ENCODE data around the gene ANGPTL4. TPM values are rescaled to one million over a fixed set of nuclear protein-coding genes. Genes with fewer than 3 reads are reported as not detected.
A peak's percentile ranks its signal among the peaks of the same experiment; 100 is the strongest.

The ANGPTL4 gene
- total and polyA plus RNA-seq, 2 experiments from 2014 or later: 1.9 to 2.2 TPM

DNA sequence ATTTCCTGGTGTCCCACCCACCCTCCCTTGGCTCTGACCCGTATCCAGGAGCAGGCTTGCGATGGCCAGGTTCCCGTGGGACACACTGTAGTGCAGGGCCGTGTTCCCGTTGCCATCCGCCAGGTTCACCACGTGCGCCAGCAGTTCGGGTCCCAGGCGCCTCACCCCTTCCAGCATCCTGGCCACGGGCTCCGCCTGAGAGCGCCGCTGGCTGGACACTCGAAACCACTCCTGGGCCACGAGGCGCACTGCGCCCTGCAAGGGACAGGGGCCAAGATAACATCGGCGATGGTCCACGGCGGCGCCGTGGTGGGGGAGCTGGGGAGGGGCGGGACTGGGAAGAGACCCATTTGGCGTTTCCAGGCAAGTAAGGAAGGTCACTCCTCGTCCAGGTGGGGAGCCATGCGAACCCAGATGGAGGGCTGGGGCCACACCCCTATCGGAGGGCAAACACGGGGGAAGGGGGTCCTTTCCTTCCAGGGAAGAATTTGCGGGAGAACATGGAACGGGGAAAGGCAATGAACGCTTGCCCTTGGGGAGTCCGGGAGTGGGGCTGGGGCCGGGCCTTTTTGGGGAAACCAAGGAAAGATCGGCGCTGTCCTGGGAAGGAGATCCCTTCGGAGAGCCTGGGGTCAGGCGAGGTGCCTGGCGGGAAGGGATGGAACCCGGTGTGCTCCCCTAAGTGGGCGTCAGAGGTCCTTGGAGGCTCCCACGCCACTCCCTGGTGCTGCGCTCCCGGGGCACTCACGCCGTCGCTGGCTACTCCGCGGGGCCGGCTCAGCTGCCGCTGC, 30.8 kb upstream of the ANGPTL4 start:
- ATAC-seq (peak; percentile 14), DNase-seq (ENCODE audit: low spot score) (peak; percentile 68)
- Histone ChIP-seq H3K36me3 (ENCODE audit: insufficient read depth) (no peaks in the 10 kb centered on the region), H3K4me3 (peak overlapping the region; percentile 68), H3K27me3 (ENCODE audit: insufficient read depth) (peaks cover 47% of the 10 kb centered on the region), H3K4me2 (peak overlapping the region; percentile 91), H3K27ac (ENCODE audit: low read depth) (no peak overlapping the region), H4K20me1 (replicated peaks; ENCODE audit: insufficient read depth) (no peaks in the 10 kb centered on the region), H3K4me1 (ENCODE audit: insufficient read depth) (peaks cover 12% of the 10 kb centered on the region), H3F3A (replicated peaks; ENCODE audit: low read depth) (peaks cover 10% of the 10 kb centered on the region), H3K79me2 (replicated peaks; ENCODE audit: insufficient read depth) (no peaks in the 10 kb centered on the region), H2AFZ (peak overlapping the region; percentile 59), H3K9me2 (ENCODE audit: insufficient read depth) (no peaks in the 10 kb centered on the region)
- H3K9me3 Mint-ChIP-seq: no peaks in the 10 kb centered on the region
- no peaks in the 10 kb centered on the region for H3K36me3 Mint-ChIP-seq (ENCODE audit: low read depth)
- H3K4me3 Mint-ChIP-seq: peak overlapping the region; percentile 70
- H3K27ac Mint-ChIP-seq: no peak overlapping the region
- peaks cover 8% of the 10 kb centered on the region for H3K4me1 Mint-ChIP-seq
- TF ChIP-seq, protein P1, sequence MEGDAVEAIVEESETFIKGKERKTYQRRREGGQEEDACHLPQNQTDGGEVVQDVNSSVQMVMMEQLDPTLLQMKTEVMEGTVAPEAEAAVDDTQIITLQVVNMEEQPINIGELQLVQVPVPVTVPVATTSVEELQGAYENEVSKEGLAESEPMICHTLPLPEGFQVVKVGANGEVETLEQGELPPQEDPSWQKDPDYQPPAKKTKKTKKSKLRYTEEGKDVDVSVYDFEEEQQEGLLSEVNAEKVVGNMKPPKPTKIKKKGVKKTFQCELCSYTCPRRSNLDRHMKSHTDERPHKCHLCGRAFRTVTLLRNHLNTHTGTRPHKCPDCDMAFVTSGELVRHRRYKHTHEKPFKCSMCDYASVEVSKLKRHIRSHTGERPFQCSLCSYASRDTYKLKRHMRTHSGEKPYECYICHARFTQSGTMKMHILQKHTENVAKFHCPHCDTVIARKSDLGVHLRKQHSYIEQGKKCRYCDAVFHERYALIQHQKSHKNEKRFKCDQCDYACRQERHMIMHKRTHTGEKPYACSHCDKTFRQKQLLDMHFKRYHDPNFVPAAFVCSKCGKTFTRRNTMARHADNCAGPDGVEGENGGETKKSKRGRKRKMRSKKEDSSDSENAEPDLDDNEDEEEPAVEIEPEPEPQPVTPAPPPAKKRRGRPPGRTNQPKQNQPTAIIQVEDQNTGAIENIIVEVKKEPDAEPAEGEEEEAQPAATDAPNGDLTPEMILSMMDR (conservative IDR thresholded peaks at IDR 0.05; ENCODE audit: low read depth in 2 of 2): 0 out of 4 replicates have a peak, but pooled peaks of 1 of the 2 experiments have one; percentile 4
- TF ChIP-seq CREB1 (CRISPR knock-in tag; IDR thresholded peaks at IDR 0.05; ENCODE audit: low read depth) (no peak), EZH2phosphoT487 (IDR thresholded peaks at IDR 0.05; ENCODE audit: unreplicated experiment) (no peak), EZH2 (IDR thresholded peaks at IDR 0.05; ENCODE audit: low read depth, unreplicated experiment) (peak; percentile 58), STAT1 (IDR thresholded peaks at IDR 0.05; ENCODE audit: unreplicated experiment) (no peak), POLR2AphosphoS5 (IDR thresholded peaks at IDR 0.05; ENCODE audit: low read depth) (no peak)
- TF ChIP-seq, protein P2, sequence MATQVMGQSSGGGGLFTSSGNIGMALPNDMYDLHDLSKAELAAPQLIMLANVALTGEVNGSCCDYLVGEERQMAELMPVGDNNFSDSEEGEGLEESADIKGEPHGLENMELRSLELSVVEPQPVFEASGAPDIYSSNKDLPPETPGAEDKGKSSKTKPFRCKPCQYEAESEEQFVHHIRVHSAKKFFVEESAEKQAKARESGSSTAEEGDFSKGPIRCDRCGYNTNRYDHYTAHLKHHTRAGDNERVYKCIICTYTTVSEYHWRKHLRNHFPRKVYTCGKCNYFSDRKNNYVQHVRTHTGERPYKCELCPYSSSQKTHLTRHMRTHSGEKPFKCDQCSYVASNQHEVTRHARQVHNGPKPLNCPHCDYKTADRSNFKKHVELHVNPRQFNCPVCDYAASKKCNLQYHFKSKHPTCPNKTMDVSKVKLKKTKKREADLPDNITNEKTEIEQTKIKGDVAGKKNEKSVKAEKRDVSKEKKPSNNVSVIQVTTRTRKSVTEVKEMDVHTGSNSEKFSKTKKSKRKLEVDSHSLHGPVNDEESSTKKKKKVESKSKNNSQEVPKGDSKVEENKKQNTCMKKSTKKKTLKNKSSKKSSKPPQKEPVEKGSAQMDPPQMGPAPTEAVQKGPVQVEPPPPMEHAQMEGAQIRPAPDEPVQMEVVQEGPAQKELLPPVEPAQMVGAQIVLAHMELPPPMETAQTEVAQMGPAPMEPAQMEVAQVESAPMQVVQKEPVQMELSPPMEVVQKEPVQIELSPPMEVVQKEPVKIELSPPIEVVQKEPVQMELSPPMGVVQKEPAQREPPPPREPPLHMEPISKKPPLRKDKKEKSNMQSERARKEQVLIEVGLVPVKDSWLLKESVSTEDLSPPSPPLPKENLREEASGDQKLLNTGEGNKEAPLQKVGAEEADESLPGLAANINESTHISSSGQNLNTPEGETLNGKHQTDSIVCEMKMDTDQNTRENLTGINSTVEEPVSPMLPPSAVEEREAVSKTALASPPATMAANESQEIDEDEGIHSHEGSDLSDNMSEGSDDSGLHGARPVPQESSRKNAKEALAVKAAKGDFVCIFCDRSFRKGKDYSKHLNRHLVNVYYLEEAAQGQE (IDR thresholded peaks at IDR 0.05; ENCODE audit: unreplicated experiment): no peak
- peaks cover 59% of the 10 kb centered on the region for H3K27me3 Mint-ChIP-seq (ENCODE audit: insufficient read depth, low read depth, poor library complexity)

- H3K36me3 ChIP-seq (ENCODE audit: insufficient read depth): no peaks in the 10 kb centered on the region
- ATAC-seq (peak; percentile 55), DNase-seq (ENCODE audit: low spot score) (peak; percentile 75)
- peaks cover 12% of the 10 kb centered on the region for H3K4me1 ChIP-seq (ENCODE audit: insufficient read depth)
- no peaks in the 10 kb centered on the region for H3K9me2 ChIP-seq (ENCODE audit: insufficient read depth)
- Mint-ChIP-seq H3K4me1 (peaks cover 10% of the 10 kb centered on the region), H3K27ac (no peak overlapping the region), H3K36me3 (ENCODE audit: low read depth) (no peaks in the 10 kb centered on the region), H3K9me3 (no peaks in the 10 kb centered on the region), H3K27me3 (ENCODE audit: insufficient read depth, low read depth, poor library complexity) (peaks cover 54% of the 10 kb centered on the region), H3K4me3 (peak overlapping the region; percentile 73)
- peak overlapping the region; percentile 68 for H3K4me3 ChIP-seq
- peaks cover 47% of the 10 kb centered on the region for H3K27me3 ChIP-seq (ENCODE audit: insufficient read depth)
- H3K79me2 ChIP-seq (replicated peaks; ENCODE audit: insufficient read depth): no peaks in the 10 kb centered on the region
- no peaks in the 10 kb centered on the region for H4K20me1 ChIP-seq (replicated peaks; ENCODE audit: insufficient read depth)
- peak overlapping the region; percentile 91 for H3K4me2 ChIP-seq
- no peak overlapping the region for H3K27ac ChIP-seq (ENCODE audit: low read depth)
- peak overlapping the region; percentile 59 for H2AFZ ChIP-seq
- H3F3A ChIP-seq (replicated peaks; ENCODE audit: low read depth): peaks cover 10% of the 10 kb centered on the region
- TF ChIP-seq EZH2 (IDR thresholded peaks at IDR 0.05; ENCODE audit: low read depth, unreplicated experiment): peak; percentile 50
Observed at GRCh38 chr19:8333767-8334457, 30.0 kb upstream of the ANGPTL4 start.

Measured in GM23338 (cell line).